Ishikawa (cell line): ENCODE data around the gene ONECUT1.

Experiments used
- CEBPB ChIP-seq: IDR thresholded peaks from 2 replicates; pipeline ENCODE4 v1.6.1; 2012
- CREB1 ChIP-seq: IDR thresholded peaks from 2 replicates; pipeline ENCODE4 v1.6.1; 2012; ENCODE audit warnings: low read depth
- EGR1 ChIP-seq: IDR thresholded peaks from 2 replicates; pipeline ENCODE4 v1.6.1; 2012
- EP300 ChIP-seq: IDR thresholded peaks from 2 replicates; pipeline ENCODE4 v1.6.1; 2012; ENCODE audit warnings: borderline replicate concordance
- MAX ChIP-seq: IDR thresholded peaks from 2 replicates; pipeline ENCODE4 v1.6.1; 2012
- NFIC ChIP-seq: IDR thresholded peaks from 2 replicates; pipeline ENCODE4 v1.6.1; 2012
- RAD21 ChIP-seq: IDR thresholded peaks from 2 replicates; pipeline ENCODE4 v1.6.1; 2012; ENCODE audit warnings: low read depth
- REST ChIP-seq: IDR thresholded peaks from 2 replicates; pipeline ENCODE4 v1.6.1; 2012; ENCODE audit warnings: low read depth, mild to moderate bottlenecking
- TEAD4 ChIP-seq: IDR thresholded peaks from 2 replicates; pipeline ENCODE4 v1.6.1; 2012
- USF1 ChIP-seq: IDR thresholded peaks from 2 replicates; pipeline ENCODE4 v1.6.1; 2012
- YY1 ChIP-seq: IDR thresholded peaks from 2 replicates; pipeline ENCODE4 v1.6.1; 2012; ENCODE audit warnings: low read depth
- ZBTB7A ChIP-seq: IDR thresholded peaks from 2 replicates; pipeline ENCODE4 v1.6.1; 2012; ENCODE audit warnings: low read depth

- no peak for TF ChIP-seq REST
- TF ChIP-seq RAD21, result no peak
- no peak for TF ChIP-seq CEBPB
- TF ChIP-seq ZBTB7A, result no peak
- TF ChIP-seq USF1, result no peak
- TF ChIP-seq NFIC, result no peak
- TF ChIP-seq MAX, result no peak
- TF ChIP-seq EP300, result no peak
- no peak for TF ChIP-seq EGR1
- no peak for TF ChIP-seq TEAD4
- TF ChIP-seq YY1, result no peak
- TF ChIP-seq CREB1, result no peak
Observed at GRCh38 chr15:52717481-52717880, 72.7 kb downstream of the ONECUT1 start.
